ENCODE data around the gene DUSP1. TPM values are rescaled to one million over a fixed set of nuclear protein-coding genes. Genes with fewer than 3 reads are reported as not detected.
A peak's percentile ranks its signal among the peaks of the same experiment; 100 is the strongest.

Gene DUSP1
- total and polyA plus RNA-seq, 2 donors = 76.4 to 822 TPM

DNA sequence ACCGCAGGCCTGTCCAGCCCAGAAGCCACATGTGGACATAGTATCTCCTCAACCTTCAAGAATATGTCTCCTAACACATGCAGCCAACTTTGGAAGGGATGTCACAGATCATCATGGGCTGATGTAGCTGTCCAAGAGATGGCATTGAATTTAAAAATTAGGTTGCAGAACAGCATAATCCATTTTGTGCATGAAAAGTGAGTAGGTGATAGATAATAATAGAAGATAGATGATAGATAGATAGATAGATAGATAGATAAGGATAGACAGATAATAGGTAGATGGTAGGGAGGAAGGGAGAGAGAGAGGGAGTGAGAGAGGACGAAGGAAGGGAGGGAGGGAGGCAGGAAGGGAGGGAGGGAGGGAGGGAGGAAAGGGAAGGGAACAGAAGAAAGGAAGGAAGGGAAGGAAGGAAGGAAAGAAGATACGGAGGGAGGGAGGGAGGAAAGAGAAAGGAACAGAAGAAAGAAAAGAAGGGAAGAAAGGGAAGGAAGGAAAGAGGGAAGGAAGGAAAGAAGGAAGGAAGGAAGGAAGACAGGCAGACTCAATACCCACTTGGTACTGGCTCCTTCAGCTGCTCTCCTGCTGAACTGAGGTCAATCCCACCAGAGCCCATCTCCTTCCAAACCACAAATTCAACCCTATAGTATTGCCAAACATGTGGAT is 34.2 kb upstream of the DUSP1 start:
- Histone ChIP-seq H3K4me3 (ENCODE audit: low read depth, low read length) (no peak overlapping the region), H3K36me3 (ENCODE audit: insufficient read depth) (no peaks in the 10 kb centered on the region), H3K4me1 (ENCODE audit: insufficient read depth) (no peaks in the 10 kb centered on the region), H3K27ac (ENCODE audit: low read depth) (no peak overlapping the region)
- 82% methylated on average over 3 of the region's 3 CpGs for WGBS
- no peak for DNase-seq (ENCODE audit: extremely low spot score)

DNA sequence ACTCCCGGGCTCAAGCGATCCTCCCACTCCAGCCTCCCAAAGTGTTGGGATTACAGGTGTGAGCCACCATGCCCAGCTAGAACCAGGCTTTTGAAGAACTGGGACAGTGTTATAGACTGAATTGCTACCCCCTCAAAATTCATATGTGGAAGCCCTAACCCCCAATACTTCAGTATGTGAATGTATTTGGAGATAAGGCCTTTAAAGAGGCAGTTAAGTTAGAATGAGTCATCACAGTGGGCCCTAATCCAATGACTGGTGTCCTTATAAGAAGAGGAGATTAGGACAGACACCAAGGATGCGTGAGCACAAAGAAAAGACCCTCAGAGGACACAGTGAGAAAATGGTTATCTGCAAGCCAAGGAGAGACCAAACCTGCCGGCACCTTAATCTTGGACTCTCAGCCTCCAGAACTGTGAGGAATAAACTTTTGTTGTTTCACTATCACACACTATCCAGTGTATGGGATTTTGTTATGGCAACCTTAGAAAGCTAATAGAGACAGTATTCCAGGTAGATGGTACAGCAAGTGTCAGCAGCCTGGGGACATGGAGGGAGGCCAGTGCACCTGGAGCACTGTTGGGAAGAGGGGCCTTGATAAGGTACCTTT is 31.7 kb upstream of the DUSP1 start:
- WGBS = 79% methylated on average over 4 of the region's 4 CpGs
- no peak overlapping the region for H3K27ac ChIP-seq (ENCODE audit: low read depth)
- H3K4me3 ChIP-seq (ENCODE audit: low read depth, low read length) = no peak overlapping the region
- no peaks in the 10 kb centered on the region for H3K36me3 ChIP-seq (ENCODE audit: insufficient read depth)
- no peak for DNase-seq (ENCODE audit: extremely low spot score)
- no peaks in the 10 kb centered on the region for H3K4me1 ChIP-seq (ENCODE audit: insufficient read depth)

DNA sequence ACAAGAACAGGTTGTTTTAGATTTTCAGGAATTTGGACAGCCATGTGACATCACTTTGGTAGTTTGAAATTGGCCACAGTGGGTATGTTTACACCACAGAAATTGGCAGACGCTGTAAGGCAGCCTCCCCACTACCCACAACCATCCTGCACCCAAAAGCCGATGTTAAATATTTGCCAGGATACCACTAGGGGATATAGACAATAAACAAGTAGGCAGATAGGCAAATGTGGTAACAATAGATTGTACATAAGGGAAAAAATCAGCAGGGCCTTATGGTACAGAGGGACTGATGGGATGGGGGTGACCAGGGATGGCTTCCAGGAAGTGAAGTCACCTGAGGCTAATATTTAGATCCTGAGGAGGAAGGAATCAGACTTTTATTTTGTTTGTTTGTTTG is 31.1 kb upstream of the DUSP1 start:
- no peak overlapping the region for H3K27ac ChIP-seq (ENCODE audit: low read depth)
- 95% methylated on average over 2 of the region's 2 CpGs for WGBS

DNA sequence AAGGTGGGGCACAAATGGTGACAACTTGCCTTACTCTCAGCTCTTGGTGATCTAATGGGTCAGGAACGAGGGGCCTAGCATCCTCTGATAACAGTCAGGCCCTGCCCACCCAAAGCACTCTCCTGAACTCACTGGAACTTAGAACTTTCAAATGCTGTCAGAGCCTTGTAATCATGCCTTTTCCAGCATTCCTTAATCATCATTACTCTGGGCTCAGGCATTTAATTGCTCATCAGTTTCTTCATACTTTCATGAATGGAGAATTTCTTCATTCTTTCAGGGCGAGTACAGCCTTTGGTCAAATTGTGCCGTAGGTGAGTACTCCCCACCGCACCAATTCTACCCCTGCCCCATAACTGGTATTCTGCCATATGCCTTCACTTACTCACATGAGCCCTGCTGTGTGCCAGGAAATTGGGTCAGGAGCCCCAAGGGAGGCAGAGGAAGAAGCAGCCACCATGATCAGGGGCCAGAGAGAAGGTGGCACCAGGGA is 30.2 kb upstream of the DUSP1 start:
- H3K27ac ChIP-seq (ENCODE audit: low read depth) = no peak overlapping the region
- no peaks in the 10 kb centered on the region for H3K36me3 ChIP-seq (ENCODE audit: insufficient read depth)
- 67% methylated on average over 4 of the region's 4 CpGs for WGBS
- no peak for DNase-seq (ENCODE audit: extremely low spot score)
- H3K4me1 ChIP-seq (ENCODE audit: insufficient read depth) = no peaks in the 10 kb centered on the region
- no peak overlapping the region for H3K4me3 ChIP-seq (ENCODE audit: low read depth, low read length)

More for the DNA sequence above, 31.1 kb upstream of the DUSP1 start:
- no peak for DNase-seq (ENCODE audit: extremely low spot score)
- Histone ChIP-seq H3K36me3 (ENCODE audit: insufficient read depth) (no peaks in the 10 kb centered on the region), H3K4me1 (ENCODE audit: insufficient read depth) (no peaks in the 10 kb centered on the region), H3K4me3 (ENCODE audit: low read depth, low read length) (no peak overlapping the region)

DNA sequence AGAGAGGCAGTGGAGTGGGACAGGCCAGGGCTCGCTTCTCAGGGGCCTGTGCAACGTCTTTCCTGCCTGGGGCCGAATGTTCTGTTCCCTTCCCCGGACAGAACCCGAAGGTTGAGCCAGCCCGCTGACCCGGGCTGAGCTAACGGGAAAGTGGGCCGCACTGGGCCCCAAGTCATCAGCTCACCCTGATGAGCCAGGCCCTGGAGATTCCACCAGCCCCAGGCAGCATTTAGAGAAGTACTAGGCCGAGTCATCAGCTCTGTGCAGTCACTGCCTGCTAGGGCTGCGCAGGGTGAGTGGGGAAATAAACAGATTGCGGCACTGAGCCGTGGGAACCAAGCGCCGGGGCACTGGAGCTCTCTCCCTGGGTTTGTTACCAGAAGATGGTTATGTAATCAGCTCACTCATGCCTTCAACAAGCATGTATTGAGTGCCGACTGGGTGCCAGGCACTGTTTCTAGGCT is 29.1 kb upstream of the DUSP1 start:
- DNase-seq (ENCODE audit: extremely low spot score) = no peak
- 84% methylated on average over 16 of the region's 16 CpGs for WGBS
- no peak overlapping the region for H3K27ac ChIP-seq (ENCODE audit: low read depth)
- H3K4me1 ChIP-seq (ENCODE audit: insufficient read depth) = no peaks in the 10 kb centered on the region
- H3K4me3 ChIP-seq (ENCODE audit: low read depth, low read length) = no peak overlapping the region
- H3K36me3 ChIP-seq (ENCODE audit: insufficient read depth) = no peaks in the 10 kb centered on the region

DNA sequence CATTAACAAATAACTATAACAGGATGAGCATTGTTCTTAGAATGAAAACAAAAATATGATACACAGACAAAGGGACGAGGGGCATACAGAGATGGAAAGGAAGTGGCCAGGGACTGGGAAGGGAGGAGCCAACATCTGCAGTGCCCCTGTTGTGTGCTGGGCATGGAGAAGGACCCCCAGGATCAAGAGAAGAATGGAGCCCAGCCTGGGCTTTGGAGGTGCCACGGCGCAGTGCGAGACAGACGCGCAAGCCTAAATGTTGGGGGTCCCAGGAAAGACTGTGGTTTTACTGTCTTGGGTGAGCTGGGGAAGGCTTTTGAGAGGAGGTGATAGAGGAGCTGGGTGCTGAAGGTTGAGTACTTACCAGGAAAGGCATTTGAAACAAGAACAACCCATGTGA is 28.4 kb upstream of the DUSP1 start:
- no peak for DNase-seq (ENCODE audit: extremely low spot score)
- no peaks in the 10 kb centered on the region for H3K4me1 ChIP-seq (ENCODE audit: insufficient read depth)
- H3K36me3 ChIP-seq (ENCODE audit: insufficient read depth) = no peaks in the 10 kb centered on the region
- WGBS = 87% methylated on average over 6 of the region's 6 CpGs
- H3K4me3 ChIP-seq (ENCODE audit: low read depth, low read length) = no peak overlapping the region
- no peak overlapping the region for H3K27ac ChIP-seq (ENCODE audit: low read depth)

DNA sequence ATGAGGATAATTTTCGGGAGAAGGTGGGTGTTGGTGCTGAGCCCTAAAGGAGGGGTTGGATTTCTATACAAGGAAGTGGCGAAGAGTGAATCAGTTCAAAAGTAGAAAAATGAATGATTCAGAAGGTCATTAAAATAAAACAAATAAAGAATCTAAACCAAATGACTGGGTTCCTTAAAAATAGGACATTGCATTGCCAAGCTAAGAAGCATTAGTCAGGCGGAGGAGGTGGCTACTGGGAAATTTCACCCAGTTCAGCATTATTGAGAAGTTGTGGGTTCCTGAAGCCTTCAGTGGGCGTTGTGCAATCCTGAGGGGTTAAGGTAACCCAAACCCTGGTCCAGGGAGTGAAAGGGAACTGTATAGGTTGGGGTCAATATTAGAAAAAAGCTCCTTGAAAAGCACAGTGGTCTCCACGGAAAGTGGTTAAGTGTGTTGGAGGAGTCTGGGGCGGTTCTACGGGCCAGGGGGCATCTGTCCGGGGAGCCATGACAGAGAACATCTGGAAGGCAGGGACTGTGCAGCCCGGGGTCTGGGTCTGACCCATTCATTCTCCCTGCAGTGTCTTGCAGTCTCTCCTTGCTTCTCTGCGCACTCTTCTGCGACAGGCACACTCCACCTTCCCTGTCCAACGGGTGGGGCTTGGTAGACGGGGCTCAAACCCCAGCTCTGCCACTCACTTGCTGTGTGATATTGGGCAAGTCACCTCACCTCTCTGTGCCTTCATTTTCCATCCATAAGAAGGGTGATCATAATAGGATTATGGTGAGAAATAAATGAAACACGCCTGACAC is 27.6 kb upstream of the DUSP1 start:
- Histone ChIP-seq H3K4me1 (ENCODE audit: insufficient read depth) (no peaks in the 10 kb centered on the region), H3K4me3 (ENCODE audit: low read depth, low read length) (no peak overlapping the region), H3K27ac (ENCODE audit: low read depth) (peak overlapping the region; percentile 61), H3K36me3 (ENCODE audit: insufficient read depth) (no peaks in the 10 kb centered on the region)
- WGBS = 71% methylated on average over 14 of the region's 14 CpGs
- no peak for DNase-seq (ENCODE audit: extremely low spot score)

DNA sequence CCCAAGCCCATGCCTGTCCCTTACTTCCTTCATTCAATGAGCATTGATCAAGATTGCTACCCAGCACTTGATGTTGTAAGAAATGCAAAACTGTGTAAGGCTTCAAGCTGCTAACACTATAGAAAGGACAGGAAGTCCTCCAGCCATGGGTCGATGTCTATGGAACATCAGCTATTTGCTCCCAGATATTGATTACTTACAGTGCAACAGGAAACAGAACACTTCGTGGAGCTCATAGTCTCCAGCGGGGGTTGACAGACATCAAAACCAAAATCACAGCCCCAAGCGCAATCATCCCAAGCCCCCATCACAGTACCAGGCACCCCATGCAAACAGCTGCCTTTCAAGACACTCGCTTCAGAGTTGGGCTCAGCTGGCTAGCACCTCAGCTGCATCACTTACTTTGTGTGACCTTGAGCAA is 26.8 kb upstream of the DUSP1 start:
- H3K4me1 ChIP-seq (ENCODE audit: insufficient read depth) = no peaks in the 10 kb centered on the region

DNA sequence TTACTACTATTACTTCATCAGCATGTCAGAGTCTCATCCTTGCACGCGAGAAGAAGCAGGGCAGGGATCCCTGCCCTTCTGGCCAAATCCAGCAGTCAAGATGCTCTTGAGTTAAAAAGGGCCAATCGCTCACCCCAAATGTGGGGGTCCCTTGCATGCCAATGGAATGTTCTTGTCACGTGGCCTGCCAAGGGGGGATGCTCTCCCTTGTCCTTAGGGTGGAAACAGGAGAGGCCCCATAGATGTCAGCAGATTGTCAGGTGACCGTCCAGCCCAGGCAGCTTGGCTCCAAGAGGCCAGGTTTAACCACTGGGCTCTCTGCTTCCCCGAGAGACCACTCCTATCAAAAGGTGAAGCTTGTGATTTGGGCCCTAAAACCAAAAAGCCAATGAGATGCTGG is 25.3 kb upstream of the DUSP1 start:
- Histone ChIP-seq H3K4me3 (ENCODE audit: low read depth, low read length) (no peak overlapping the region), H3K27ac (ENCODE audit: low read depth) (no peak overlapping the region), H3K36me3 (ENCODE audit: insufficient read depth) (no peaks in the 10 kb centered on the region), H3K4me1 (ENCODE audit: insufficient read depth) (no peaks in the 10 kb centered on the region)
- 87% methylated on average over 6 of the region's 6 CpGs for WGBS
- no peak for DNase-seq (ENCODE audit: extremely low spot score)

More for the DNA sequence above, 26.8 kb upstream of the DUSP1 start:
- no peak for DNase-seq (ENCODE audit: extremely low spot score)
- Histone ChIP-seq H3K36me3 (ENCODE audit: insufficient read depth) (no peaks in the 10 kb centered on the region), H3K4me3 (ENCODE audit: low read depth, low read length) (no peak overlapping the region), H3K27ac (ENCODE audit: low read depth) (no peak overlapping the region)
- WGBS = 77% methylated on average over 5 of the region's 5 CpGs

DNA sequence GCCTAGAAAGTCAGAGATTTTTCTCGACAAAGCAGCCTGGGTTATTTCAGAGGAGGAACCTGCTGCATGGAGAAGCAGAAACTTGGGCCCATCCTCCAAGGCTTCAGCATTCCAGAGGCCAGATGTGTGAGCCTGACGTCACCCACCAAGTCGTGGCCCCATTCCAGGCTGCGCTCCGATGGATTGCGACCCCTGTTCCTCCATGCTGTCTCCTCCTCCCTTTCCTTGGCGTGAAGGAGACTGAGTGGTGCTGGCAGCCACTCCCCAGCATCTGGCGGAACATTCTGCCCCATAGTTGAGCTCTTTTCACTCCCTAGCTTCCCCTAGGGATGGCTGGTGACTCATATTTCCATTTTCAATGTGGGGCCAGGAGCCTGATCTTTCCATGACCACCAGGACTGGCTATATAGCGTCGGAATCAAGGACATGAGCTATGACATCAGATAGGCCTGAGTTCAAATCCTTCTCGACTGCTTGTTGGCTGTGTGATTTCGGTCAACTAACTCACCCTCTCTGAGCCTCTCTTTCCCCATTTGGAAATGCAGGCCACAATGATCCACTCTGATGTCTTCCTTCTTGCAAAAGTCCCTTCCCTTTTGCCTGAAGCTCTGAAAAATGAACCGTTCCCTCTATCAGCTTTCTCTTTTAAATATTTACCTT is 24.5 kb upstream of the DUSP1 start:
- Histone ChIP-seq H3K4me3 (ENCODE audit: low read depth, low read length) (no peak overlapping the region), H3K36me3 (ENCODE audit: insufficient read depth) (no peaks in the 10 kb centered on the region), H3K27ac (ENCODE audit: low read depth) (peak overlapping the region; percentile 28), H3K4me1 (ENCODE audit: insufficient read depth) (no peaks in the 10 kb centered on the region)
- DNase-seq (ENCODE audit: extremely low spot score) = peak; percentile 90
- 23% methylated on average over 13 of the region's 13 CpGs for WGBS

DNA sequence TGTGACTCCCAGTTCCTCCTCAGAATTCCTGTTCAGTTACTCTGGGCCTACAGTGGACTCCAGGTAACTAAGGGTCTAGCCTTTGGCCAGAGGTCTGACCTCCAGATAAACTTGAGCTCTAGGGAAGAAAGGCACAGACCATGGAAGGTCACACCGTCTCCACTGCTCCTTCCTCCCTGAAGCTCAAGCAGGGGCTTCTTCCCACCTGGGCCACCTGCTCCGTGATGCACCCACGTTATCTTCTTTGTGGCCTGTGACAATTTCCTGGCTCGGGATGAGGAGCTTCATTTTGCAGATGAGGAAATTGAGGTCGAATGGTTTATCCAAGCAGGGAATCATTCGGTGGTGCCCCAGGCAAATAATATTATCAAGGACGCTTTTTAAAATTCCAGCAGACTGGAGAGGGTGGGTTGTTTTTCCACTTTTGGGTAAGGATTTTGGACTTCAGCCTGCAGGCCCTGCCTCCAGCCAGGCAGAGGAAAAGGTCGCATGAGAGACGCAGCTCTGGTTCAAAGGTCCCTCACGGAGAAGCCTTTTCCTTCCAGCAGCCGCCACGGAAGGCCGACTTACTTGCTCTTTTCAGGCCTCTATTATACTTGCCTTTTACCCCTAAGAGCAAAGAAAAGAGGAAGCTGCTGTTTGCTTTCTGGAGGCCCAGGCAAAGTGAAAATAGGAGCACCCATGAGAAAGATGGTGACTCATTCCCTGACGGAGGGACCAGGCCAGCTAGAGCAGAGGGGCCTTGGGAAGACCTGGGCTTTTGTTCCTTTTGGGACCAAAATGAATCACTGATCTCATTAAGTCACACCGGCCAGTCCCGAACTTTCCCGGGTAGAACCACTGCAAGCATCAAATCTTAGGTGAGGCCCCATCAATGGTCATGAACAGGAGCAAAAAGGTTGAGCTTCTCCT is 22.8 kb upstream of the DUSP1 start:
- 88% methylated on average over 17 of the region's 17 CpGs for WGBS
- no peak overlapping the region for H3K4me3 ChIP-seq (ENCODE audit: low read depth, low read length)
- no peak overlapping the region for H3K27ac ChIP-seq (ENCODE audit: low read depth)
- no peaks in the 10 kb centered on the region for H3K36me3 ChIP-seq (ENCODE audit: insufficient read depth)
- no peak for DNase-seq (ENCODE audit: extremely low spot score)
- no peaks in the 10 kb centered on the region for H3K4me1 ChIP-seq (ENCODE audit: insufficient read depth)

DNA sequence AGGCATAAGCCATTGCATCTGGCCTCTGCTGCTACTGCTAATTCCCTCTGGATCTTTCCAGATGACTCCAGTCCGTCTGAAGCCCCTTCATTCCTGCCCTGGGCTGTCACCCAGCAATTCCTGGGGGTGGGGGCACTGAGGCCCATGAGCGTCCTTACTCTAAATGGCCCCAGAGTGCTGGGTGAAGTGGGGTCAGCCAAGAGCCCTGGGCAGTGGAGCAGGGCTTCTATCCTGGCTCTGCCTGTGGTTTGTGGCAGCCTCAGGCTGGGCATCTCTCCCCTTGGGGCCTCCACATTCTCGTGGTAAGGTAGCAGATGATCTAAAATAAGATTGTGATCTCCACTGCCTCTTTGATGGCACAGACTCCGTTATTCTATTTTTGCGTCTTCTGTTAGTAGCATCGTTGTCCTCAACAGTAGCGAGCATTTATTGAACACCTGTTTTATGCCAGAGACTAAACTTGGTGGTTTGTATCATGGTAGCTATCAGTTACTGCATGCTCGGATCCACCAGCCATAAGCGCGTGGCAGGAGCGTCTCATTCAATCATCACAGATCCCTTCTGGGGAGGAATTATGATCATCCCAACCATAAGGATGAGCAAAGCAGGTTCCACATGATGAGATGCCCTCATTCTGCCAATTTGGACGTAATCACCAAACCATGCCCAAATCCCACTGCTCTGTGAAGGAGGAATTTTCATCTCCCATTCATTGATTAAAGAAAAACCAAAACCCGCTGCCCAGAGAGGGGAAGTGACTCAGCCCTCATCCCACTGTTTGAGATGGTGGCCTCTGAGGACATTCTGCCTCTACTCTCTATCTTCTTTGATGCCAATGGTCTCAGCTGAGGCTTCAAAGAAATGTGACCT is 21.9 kb upstream of the DUSP1 start:
- 82% methylated on average over 13 of the region's 13 CpGs for WGBS
- Histone ChIP-seq H3K4me3 (ENCODE audit: low read depth, low read length) (no peak overlapping the region), H3K4me1 (ENCODE audit: insufficient read depth) (no peaks in the 10 kb centered on the region), H3K27ac (ENCODE audit: low read depth) (no peak overlapping the region), H3K36me3 (ENCODE audit: insufficient read depth) (no peaks in the 10 kb centered on the region)
- no peak for DNase-seq (ENCODE audit: extremely low spot score)

Measured in urinary bladder (tissue), 4 donors.